ENCODE data around the gene CBFB. TPM values are rescaled to one million over a fixed set of nuclear protein-coding genes. Genes with fewer than 3 reads are reported as not detected.

Gene CBFB
- total RNA-seq, 2 experiments from 2014 or later: 235 to 241 TPM

Other genes with a start within 250 kb of the CBFB start
- gene TERB1, start 227.6 kb upstream of the CBFB start, total RNA-seq: not detected
- gene NAE1, start 198.2 kb upstream of the CBFB start, total RNA-seq: 10 to 100 TPM; 77.3 to 84.1 TPM
- gene CA7, start 184.7 kb upstream of the CBFB start, total RNA-seq: not detected
- 10 to 100 TPM; 24.2 to 26.9 TPM for gene PDP2, start 148.6 kb upstream of the CBFB start, total RNA-seq
- gene CDH16, start 110.3 kb upstream of the CBFB start, total RNA-seq: not detected
- under 1 TPM in 1 of 2 experiments, not detected in 1; 0.34 TPM for gene RRAD, start 103.6 kb upstream of the CBFB start, total RNA-seq
- 100 to 1,000 TPM; 115 to 126 TPM for gene CIAO2B, start 94.7 kb upstream of the CBFB start, total RNA-seq
- gene CES2, start 93.6 kb upstream of the CBFB start, total RNA-seq: 10 to 100 TPM; 29.7 to 34.0 TPM
- 1 to 10 TPM; 2.4 to 4.3 TPM for gene CES3, start 67.9 kb upstream of the CBFB start, total RNA-seq
- 10 to 100 TPM; 10.5 to 12.0 TPM for gene CES4A, start 40.6 kb upstream of the CBFB start, total RNA-seq
- 10 to 100 TPM; 16.5 TPM for gene PHAF1, start 80.8 kb downstream of the CBFB start, total RNA-seq
- 1 to 10 TPM; 6.6 to 7.2 TPM for gene B3GNT9, start 121.8 kb downstream of the CBFB start, total RNA-seq
- gene TRADD, start 130.8 kb downstream of the CBFB start, total RNA-seq: 10 to 100 TPM; 39.2 to 40.7 TPM
- gene FBXL8, start 130.8 kb downstream of the CBFB start, total RNA-seq: 10 to 100 TPM; 22.7 to 24.8 TPM
- gene HSF4, start 135.6 kb downstream of the CBFB start, total RNA-seq: 10 to 100 TPM; 31.5 to 34.4 TPM
- 1 to 10 TPM; 7.4 to 8.2 TPM for gene NOL3, start 141.4 kb downstream of the CBFB start, total RNA-seq
- gene MATCAP1, start 154.8 kb downstream of the CBFB start, total RNA-seq: 10 to 100 TPM; 43.3 to 48.2 TPM
- not detected for gene EXOC3L1, start 161.0 kb downstream of the CBFB start, total RNA-seq
- 100 to 1,000 TPM; 134 to 138 TPM for gene E2F4, start 163.0 kb downstream of the CBFB start, total RNA-seq
- 1 to 10 TPM; 7.2 to 8.0 TPM for gene ELMO3, start 170.0 kb downstream of the CBFB start, total RNA-seq
- gene TMEM208, start 198.0 kb downstream of the CBFB start, total RNA-seq: 10 to 100 TPM; 33.7 TPM
- 100 to 1,000 TPM in 1 of 2 experiments, 10 to 100 TPM in 1; 93.4 to 101 TPM for gene FHOD1, start 218.3 kb downstream of the CBFB start, total RNA-seq
- gene SLC9A5, start 219.8 kb downstream of the CBFB start, total RNA-seq: 1 to 10 TPM; 3.1 to 4.1 TPM

Measured in activated CD8-positive, alpha-beta T cell treated with anti-CD3 and anti-CD28 coated beads, Interleukin-2, amount 10 ng/mL, durations not matched to agents 7 days and 5 days (primary cell).